GM18951 (cell line): ENCODE results near the gene EBLN2.

Experiments used
- POLR2A ChIP-seq: IDR thresholded peaks from 4 replicates; pipeline ENCODE4 v1.6.1; 2011; ENCODE audit warnings: mild to moderate bottlenecking; ENCODE audit not compliant: insufficient read length, insufficient read depth; ENCODE audit errors: extremely low read depth
- in situ Hi-C: fragments of 300-500 bp; cut with MboI; formaldehyde crosslinking; loops from one replicate; pipeline ENCODE4 v1.12.0; 2022; ENCODE audit warnings: low sequenced_read_pairs, mixed read lengths, inconsistent platforms; ENCODE audit not compliant: unreplicated experiment

EBLN2 gene

DNA sequence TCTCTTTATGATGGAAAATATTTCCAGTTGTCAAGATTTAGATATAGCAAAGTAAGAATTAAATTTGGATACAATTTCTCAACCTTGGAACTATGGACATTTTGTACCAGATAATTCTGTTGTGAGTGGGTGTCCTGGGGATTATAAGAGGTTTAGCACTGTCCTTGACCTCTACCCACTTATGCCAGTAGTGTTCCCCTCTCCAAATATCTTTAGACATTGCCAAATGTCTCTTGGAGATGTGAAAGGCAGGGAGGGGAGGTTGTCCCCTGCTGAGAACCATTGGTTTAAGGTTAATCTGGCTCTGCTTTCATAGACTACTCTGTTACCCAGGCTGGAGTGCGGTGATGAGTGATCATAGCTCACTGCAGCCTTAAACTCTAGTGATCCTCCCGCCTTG is at the start of gene EBLN2:
Gene EBLN2 (plus strand): TSS at position 244 of the 400 bp plus-strand sequence. CDS start 423 bp downstream, outside the sequence.
- in situ Hi-C loops: no loop called here
- TF ChIP-seq POLR2A: no peak

DNA sequence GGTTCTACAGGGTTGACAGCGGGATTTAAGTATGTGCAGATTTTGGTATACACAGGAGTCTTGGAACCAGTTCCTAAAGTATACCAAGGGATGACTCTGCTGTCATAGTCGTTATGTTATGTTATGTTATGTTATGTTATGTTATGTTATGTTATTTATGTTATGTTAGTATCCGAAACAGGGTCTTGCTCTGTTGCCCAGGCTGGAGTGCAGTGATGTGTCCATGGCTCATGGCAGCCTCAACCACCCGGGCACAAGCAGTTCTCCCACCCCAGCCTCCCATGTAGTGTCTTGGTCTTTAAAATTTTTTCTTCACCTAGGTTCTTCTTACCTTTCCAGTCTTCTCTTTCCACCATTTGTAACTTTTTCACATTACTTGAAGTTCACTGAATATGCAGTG is 43.2 kb upstream of the EBLN2 start:
- in situ Hi-C loops: no loop called here

DNA sequence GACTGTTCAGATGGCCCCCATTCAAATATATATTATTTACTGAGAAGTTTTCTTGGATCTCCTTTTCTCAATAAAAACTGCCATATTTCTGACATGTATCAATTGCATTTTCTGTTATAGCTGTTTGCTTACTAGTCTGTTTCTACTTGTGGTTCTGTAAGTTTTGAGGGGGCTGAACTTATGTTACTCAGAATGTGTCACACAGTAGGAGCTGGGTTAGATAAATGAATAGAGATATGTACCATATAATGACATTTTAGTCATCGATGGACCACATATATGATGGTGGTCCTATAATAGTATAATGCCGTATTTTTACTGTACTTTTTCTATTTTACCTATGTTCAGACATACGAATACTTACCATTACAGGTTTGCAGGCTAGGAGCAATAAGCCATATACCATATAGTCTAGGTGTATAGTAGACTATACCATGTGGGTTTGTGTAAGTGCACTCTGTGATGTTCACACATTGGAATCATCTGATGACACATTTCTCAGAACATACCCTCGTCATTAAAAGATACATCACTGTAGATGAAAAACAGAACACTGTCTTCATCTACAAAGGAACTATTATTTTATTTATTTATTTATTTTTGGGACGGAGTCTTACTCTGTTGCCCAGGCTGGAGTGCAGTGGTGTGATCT is 42.5 kb upstream of the EBLN2 start:
- in situ Hi-C loops: no loop called here
- TF ChIP-seq POLR2A: no peak

More for the DNA sequence above, 43.2 kb upstream of the EBLN2 start:
- no peak for TF ChIP-seq POLR2A

DNA sequence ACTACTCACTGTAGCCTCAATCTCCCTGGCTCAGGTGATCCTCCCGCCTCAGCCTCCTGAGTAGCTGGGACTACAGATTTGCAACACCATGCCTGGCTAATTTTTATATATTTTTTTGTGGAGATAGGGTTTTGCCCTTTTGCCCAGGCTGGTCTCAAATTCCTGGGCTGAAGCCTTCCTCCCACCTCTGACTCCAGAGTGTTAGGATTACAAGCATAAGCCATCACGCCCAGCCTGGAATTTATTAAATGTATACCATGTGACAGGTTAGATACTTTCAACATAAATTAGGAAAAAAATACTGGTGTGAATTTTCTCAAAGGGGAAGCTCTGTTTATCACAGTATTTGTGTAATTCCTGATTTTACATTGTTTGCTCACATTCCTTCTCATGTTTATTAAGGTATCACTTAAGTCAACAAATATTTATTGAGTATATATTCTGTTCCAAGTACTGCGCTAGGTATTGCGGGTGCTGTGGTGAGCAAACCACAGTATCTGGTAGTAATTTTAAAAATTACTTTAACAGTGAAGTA is 40.1 kb upstream of the EBLN2 start:
- TF ChIP-seq POLR2A: no peak
- in situ Hi-C loops: no loop called here

DNA sequence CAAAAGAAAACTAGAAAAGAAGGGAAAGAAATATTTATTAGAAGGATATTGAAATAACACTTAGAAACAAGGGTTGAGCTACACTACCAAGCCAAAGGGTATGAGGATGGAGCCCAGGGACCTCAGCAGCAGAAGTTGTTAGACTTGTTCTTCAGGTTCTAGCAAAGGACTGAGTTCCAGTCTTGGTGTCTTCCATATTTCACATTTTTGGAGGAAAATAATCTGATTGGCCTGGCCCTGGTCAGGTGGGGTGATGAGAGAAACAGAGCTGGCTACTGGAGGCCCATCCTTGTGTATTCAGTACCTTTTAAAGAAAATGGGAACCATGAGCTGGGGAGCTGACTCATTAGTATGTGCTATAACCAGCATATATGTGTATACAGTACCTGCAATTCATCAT is 36.6 kb upstream of the EBLN2 start:
- TF ChIP-seq POLR2A: no peak
- in situ Hi-C loops: no loop called here

DNA sequence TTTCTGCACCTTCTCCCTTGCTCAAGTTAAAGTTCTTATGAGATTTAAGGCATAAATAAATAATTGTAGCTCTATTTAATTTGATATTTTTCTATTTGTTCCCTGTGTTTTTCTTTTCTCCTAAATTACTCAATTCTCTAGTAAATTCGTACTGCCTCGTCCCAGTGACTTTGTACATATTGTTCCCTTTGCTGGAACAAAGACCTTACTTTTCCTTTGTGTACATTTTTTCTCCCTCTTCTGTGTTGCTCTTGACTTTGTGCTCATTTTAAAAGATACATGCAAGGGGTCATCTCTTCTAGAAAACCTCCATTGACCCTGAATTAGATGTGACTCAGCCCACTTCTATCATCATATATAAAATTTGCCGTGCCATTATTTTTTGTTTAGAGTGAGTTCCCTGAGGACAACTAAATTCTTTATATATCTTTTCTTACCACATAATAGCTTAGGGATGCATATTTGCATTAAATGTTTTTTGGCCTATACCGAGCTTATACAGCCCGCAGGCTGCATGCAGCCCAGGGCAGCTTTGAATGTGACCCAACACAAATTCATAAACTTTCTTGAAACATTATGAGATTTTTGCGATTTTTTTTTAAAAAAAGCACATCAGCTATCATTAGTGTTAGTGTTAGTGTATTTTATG is 35.2 kb upstream of the EBLN2 start:
- TF ChIP-seq POLR2A: no peak
- in situ Hi-C loops: no loop called here

DNA sequence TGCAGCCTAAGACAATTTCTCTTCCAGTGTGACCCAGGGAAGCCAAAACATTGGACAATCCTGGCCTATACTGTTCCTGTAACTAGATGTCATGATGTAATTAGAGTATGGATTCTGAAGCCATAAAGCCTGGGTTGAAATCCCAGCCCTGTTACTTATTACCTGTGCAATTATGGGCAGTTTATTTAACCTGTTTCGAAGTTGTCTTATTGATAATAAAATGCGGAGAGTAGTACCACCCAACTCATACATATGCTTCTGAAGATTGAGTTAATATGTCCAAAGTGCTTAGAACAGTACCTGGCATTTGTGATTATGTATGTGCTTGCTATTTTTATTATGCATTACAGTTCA is 34.7 kb upstream of the EBLN2 start:
- no peak for TF ChIP-seq POLR2A
- in situ Hi-C loops: no loop called here

DNA sequence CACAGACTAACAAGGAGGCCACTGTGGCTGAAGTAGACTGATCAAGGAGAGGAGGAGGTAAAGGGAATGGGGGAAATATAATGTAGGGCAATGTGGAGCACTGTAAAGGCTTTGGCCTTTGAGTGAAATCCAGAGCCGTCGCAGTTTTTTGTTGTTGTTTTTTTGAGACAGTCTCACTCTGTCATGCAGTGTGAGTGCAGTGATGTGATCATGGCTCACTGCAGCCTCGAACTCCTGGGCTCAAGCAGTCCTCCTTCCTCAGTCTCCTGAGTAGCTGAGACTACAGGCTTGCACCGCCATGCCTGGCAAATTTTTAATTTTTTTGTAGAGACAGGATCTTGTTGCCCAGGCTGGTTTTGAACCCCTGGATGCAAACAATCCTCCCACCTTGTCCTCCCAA is 32.7 kb upstream of the EBLN2 start:
- no peak for TF ChIP-seq POLR2A
- in situ Hi-C loops: no loop called here

DNA sequence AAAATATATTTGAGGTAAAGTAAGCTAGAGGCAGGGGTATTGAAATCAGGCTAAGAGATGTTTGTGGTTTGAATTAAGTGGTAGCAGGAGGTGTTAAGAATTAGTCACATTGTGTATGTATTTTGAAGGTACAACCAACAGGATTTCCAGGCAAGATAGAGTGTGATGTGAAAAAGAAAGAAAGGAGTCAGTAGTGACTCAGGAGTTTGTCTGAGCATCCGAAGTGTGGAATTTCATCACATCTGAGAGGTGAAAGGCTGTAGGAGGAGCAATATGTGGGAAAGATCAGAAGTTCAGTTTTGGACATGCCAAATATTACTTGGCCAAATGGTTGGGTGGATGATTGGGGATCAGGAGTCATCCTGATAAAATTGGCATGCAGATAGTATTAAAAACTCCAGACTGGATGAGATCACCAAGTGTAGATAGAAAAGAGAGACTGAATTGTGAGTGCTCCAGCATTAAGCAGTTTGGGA is 32.1 kb upstream of the EBLN2 start:
- in situ Hi-C loops: no loop called here
- no peak for TF ChIP-seq POLR2A

DNA sequence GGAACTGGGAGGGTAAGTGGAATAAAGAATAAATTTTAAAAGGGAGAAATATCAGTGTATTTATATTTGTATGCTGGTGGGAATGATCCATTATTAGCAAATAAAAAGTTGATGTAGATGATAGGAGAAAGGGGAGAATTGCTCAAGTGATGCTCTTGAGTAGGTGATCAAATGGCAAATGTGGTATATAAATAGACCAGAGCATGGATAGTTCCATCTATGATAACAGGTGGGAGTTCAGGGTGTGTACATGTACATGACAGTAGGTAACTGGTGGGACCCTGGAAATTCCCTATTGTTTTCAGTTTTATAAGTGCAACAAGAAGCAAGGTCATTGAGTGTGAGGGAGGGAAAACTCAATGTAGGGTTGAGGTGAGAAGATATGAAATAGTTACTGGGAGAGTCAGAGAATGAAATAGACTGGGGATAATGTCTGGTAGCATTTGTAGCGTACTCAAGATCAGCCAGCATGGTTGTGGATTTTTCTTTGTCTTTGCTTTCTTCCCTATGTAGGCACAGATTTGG is 31.3 kb upstream of the EBLN2 start:
- in situ Hi-C loops: no loop called here
- no peak for TF ChIP-seq POLR2A

DNA sequence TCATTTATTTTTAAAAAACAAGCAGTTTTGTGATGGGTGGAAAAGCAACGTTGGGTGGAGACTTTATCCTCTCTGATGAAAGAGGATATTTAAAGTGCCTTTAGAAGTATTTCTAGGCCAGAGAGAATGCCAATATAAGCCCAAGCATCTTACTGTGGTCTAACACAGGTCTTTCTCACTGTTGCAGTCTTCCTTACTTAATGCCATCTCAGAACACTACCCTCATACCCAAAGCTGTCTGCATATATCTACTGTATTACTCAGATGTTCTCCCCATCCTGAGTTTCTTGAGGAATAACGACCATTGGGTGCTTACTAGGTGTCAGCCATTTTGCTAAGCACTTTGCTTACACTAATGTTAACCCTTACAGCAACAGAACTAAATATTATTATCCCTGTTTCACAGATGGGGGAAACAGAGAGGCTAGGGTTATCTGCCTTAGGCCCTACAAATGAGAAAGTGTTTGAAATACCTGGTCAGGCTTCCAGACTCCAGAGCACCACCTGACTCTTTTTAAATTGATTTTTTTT is 29.8 kb upstream of the EBLN2 start:
- TF ChIP-seq POLR2A: no peak
- in situ Hi-C loops: no loop called here

DNA sequence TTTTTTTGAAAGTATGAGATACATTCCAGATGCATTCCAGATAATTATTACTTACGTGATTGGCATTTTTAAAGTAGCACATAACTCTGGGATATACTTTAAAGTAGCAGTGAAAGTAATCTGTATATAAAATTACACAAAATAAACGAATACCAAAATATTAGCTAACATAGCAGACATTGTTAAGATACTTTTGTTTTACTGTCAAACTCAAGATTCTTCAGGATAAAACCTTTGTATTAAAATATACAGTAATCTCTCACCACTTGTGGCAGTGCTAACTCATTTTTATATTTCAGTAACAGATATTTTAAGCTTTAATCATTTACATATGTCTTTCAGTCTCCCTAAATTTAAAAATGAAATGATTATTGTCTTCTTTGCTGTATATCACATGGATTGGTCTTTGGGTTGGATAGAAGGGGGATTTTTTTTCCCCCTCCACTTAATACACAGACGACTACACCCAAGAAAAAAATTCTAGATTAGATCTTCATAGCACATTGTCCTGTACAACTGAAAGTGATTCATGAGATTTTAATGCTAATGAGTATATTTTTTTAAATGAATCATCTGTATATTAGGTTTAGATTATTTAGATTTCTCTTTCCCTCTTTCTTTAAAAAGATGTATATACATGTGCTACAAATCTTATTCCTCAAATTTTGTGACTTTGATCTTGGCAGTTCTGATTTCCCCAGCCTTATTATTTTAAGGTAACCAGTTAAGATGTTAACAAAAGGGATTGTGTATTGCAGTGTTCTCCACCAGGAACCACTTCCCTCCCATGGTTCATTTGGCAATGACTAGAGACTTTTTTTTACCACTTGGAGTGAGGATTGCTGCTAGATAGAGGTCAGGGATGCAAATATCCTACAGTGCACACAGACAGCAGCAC is 24.5 kb upstream of the EBLN2 start:
- in situ Hi-C loops: no loop called here
- no peak for TF ChIP-seq POLR2A

DNA sequence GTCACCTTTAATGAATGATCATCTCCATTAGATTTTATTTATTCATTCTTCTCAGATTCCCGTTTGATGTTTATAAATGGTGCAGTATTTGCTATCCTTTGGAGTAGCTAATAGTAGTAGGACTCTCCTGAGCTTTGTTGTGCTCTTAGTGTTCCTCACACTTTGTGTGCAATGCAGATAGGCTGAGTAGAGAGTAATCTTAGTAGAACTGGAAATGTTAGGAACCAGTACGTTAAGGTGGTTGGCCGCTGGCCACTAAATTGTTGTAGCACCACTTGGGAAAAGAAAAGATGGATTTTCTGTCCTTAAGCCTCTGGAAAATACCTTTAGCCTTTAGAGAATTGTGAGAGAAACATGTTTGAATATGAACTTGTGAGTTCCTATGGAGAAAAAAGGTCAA is 19.9 kb upstream of the EBLN2 start:
- in situ Hi-C loops: no loop called here

DNA sequence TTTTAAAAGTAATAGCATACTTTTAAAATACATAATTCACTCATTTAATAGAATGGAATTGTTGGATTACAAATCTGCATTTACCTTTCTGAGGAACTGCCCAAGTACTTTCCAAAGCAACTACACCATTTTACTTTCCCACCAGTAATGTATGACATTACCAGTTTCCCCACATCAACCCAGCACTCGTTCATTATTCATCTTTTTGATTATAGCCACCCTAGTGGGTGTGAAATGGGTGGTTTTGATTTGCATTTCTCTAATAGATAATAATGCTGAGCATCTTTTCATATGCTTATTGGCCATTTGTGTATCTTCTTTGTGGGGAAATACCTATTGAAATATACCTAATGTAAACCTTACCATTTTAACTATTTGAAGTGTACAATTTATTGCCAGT is 18.0 kb upstream of the EBLN2 start:
- in situ Hi-C loops: no loop called here
- TF ChIP-seq POLR2A: no peak

More for the DNA sequence above, 19.9 kb upstream of the EBLN2 start:
- TF ChIP-seq POLR2A: no peak
